ENCODE measurements around the gene SVOP. TPM values are rescaled to one million over a fixed set of nuclear protein-coding genes. Genes with fewer than 3 reads are reported as not detected.

Gene SVOP
- total RNA-seq, 4 donors from 2014 or later: 0.18 to 1.2 TPM; not detected in 2

GRCh38 chr12:109018296-109018695 is 2.6 kb downstream of the SVOP start:
- H3K4me1 ChIP-seq: peaks cover 0 to 7% (median 0%) of the 10 kb centered on the region in 4 donors
- no peak for DNase-seq

GRCh38 chr12:109016978-109017377 is 3.9 kb downstream of the SVOP start:
- DNase-seq: no peak
- no peaks in the 10 kb centered on the region for H3K27me3 ChIP-seq
- H3K9me3 ChIP-seq: no peaks in the 10 kb centered on the region
- H3K36me3 ChIP-seq: no peaks in the 10 kb centered on the region
- TF ChIP-seq POLR2A (IDR thresholded peaks at IDR 0.05): no peak
- TF ChIP-seq, protein P1, sequence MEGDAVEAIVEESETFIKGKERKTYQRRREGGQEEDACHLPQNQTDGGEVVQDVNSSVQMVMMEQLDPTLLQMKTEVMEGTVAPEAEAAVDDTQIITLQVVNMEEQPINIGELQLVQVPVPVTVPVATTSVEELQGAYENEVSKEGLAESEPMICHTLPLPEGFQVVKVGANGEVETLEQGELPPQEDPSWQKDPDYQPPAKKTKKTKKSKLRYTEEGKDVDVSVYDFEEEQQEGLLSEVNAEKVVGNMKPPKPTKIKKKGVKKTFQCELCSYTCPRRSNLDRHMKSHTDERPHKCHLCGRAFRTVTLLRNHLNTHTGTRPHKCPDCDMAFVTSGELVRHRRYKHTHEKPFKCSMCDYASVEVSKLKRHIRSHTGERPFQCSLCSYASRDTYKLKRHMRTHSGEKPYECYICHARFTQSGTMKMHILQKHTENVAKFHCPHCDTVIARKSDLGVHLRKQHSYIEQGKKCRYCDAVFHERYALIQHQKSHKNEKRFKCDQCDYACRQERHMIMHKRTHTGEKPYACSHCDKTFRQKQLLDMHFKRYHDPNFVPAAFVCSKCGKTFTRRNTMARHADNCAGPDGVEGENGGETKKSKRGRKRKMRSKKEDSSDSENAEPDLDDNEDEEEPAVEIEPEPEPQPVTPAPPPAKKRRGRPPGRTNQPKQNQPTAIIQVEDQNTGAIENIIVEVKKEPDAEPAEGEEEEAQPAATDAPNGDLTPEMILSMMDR (IDR thresholded peaks at IDR 0.05): no peak
- H3K27ac ChIP-seq: no peak overlapping the region
- H3K4me1 ChIP-seq: peaks cover 0 to 7% (median 0%) of the 10 kb centered on the region in 4 donors
- H3K4me3 ChIP-seq: no peak overlapping the region

More at GRCh38 chr12:109018296-109018695, 2.6 kb downstream of the SVOP start:
- Histone ChIP-seq H3K9me3 (no peaks in the 10 kb centered on the region), H3K27me3 (no peaks in the 10 kb centered on the region), H3K4me3 (no peak overlapping the region), H3K36me3 (no peaks in the 10 kb centered on the region), H3K27ac (no peak overlapping the region)
- no peak for TF ChIP-seq POLR2A (IDR thresholded peaks at IDR 0.05)
- TF ChIP-seq, protein P1 (IDR thresholded peaks at IDR 0.05): no peak

DNA sequence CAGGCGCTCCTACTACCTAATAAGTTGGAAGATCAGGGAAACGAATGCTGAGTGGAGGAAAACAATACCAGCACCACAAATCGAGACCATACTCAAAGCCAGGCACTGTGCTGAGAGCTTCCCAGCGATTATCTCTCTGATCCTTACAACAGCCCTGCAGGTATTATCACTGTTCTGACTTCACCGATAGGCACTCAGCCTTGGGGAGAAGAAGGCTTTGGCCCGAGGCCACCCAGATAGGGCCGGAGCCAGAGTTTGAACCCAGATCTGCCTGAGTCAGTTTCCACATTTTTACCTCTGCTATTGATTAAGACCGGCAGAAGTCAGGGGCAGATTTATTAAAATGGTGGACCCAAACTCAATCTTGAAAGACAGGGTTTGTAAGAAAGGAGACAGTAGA is 4.9 kb downstream of the SVOP start:
- H3K4me1 ChIP-seq: peaks cover 0 to 5% (median 0%) of the 10 kb centered on the region in 4 donors
- no peaks in the 10 kb centered on the region for H3K27me3 ChIP-seq
- no peaks in the 10 kb centered on the region for H3K36me3 ChIP-seq
- no peak for TF ChIP-seq POLR2A (IDR thresholded peaks at IDR 0.05)
- TF ChIP-seq, protein P1 (IDR thresholded peaks at IDR 0.05): no peak
- no peak overlapping the region for H3K27ac ChIP-seq
- no peak for DNase-seq
- no peak overlapping the region for H3K4me3 ChIP-seq
- H3K9me3 ChIP-seq: no peaks in the 10 kb centered on the region

- Histone ChIP-seq H3K36me3 (no peaks in the 10 kb centered on the region), H3K4me1 (no peaks in the 10 kb centered on the region), H3K4me3 (no peak overlapping the region), H3K27ac (no peak overlapping the region), H3K9me3 (no peaks in the 10 kb centered on the region), H3K27me3 (no peaks in the 10 kb centered on the region)
- TF ChIP-seq, protein P1 (IDR thresholded peaks at IDR 0.05): no peak
- no peak for TF ChIP-seq POLR2A (IDR thresholded peaks at IDR 0.05)
- DNase-seq: no peak
Measured at GRCh38 chr12:109014984-109015765, 5.7 kb downstream of the SVOP start.

DNA sequence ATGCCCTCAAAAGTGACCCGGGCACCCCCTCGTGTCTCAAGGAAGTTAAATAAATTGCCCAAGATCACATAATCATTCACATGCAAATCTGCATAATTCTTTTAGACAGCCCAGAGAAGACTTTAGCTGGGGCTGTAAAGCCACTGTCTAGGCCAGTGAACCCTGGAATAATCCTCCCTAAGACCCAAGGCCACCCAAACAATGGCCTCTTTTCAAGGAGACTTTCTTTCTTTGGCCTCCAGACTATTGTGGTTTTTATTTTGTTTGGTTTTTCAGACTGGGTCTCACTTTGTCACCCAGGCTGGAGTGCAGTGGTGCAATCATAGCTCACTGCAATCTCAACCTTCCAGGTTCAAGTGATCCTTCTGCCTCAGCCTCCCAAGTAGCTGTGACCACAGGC is 10.6 kb downstream of the SVOP start:
- H3K9me3 ChIP-seq: no peaks in the 10 kb centered on the region
- no peak overlapping the region for H3K4me3 ChIP-seq
- H3K36me3 ChIP-seq: no peaks in the 10 kb centered on the region
- DNase-seq: no peak
- H3K27me3 ChIP-seq: no peaks in the 10 kb centered on the region
- no peak overlapping the region for H3K27ac ChIP-seq
- TF ChIP-seq POLR2A (IDR thresholded peaks at IDR 0.05): no peak
- TF ChIP-seq, protein P1 (IDR thresholded peaks at IDR 0.05): no peak
- no peaks in the 10 kb centered on the region for H3K4me1 ChIP-seq

All from Peyer's patch (tissue), 4 donors.